Transverse colon (tissue), 4 donors: ENCODE data around the gene PPM1L.

Experiments
- EP300 ChIP-seq: sonication (generic); formaldehyde crosslinking; IDR thresholded peaks from one replicate; pipeline ENCODE4 v1.6.1; 2017; ENCODE audit warnings: antibody characterized with exemption, low read depth
- POLR2A ChIP-seq: fragments of 450-650 bp; IDR thresholded peaks from one replicate; pipeline ENCODE4 v1.6.1; 2016; ENCODE audit warnings: antibody characterized with exemption, mild to moderate bottlenecking, moderate library complexity
- POLR2AphosphoS5 ChIP-seq, 3 donors: sonication (generic); formaldehyde crosslinking; IDR thresholded peaks; one replicate each; pipeline ENCODE4 v1.6.1; 2016; ENCODE audit warnings: antibody characterized with exemption in 3 of 3
- TF ChIP-seq, protein P1 (sequence below), 5 experiments: fragments of 200-600 bp in 3 of 5; fragments of 450-650 bp in 2 of 5; sonication (generic) in 3 of 5; IDR thresholded peaks; 1 replicate in 2 of 5; 2 replicates in 3 of 5; pipeline ENCODE4 v1.5.1; 2016 to 2017; ENCODE audit warnings: antibody characterized with exemption in 5 of 5, inconsistent platforms in 3 of 5, mild to moderate bottlenecking in 2 of 5, moderate library complexity in 1 of 5

GRCh38 chr3:160753953-160754352 is 2.1 kb upstream of the PPM1L start:
- TF ChIP-seq, protein P1, sequence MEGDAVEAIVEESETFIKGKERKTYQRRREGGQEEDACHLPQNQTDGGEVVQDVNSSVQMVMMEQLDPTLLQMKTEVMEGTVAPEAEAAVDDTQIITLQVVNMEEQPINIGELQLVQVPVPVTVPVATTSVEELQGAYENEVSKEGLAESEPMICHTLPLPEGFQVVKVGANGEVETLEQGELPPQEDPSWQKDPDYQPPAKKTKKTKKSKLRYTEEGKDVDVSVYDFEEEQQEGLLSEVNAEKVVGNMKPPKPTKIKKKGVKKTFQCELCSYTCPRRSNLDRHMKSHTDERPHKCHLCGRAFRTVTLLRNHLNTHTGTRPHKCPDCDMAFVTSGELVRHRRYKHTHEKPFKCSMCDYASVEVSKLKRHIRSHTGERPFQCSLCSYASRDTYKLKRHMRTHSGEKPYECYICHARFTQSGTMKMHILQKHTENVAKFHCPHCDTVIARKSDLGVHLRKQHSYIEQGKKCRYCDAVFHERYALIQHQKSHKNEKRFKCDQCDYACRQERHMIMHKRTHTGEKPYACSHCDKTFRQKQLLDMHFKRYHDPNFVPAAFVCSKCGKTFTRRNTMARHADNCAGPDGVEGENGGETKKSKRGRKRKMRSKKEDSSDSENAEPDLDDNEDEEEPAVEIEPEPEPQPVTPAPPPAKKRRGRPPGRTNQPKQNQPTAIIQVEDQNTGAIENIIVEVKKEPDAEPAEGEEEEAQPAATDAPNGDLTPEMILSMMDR (IDR thresholded peaks at IDR 0.05): no peak
- no peak for TF ChIP-seq EP300
- no peak for TF ChIP-seq POLR2A
- no peak for TF ChIP-seq POLR2AphosphoS5 (IDR thresholded peaks at IDR 0.05)
